HEK293 (cell line): ENCODE measurements around the gene DAAM2.

ENCODE experiments used
- CTCF ChIA-PET: fragments of 350-600 bp; formaldehyde crosslinking; extraction: SDS; loops from one replicate; lab custom pipeline; 2021; ENCODE audit warnings: antibody characterized with exemption; lab: Yijun Ruan, JAX
- POLR2A ChIA-PET: fragments of 300-600 bp; formaldehyde crosslinking; extraction: SDS; loops from one replicate; lab custom pipeline; 2020; ENCODE audit warnings: antibody characterized with exemption, inconsistent platforms; lab: Yijun Ruan, JAX
- H3K27ac ChIP-seq: fragments of 200-500 bp; sonication (Bioruptor generic); 2 replicates; pipeline ENCODE4 v1.5.1; 2014; ENCODE audit warnings: low read depth, low read length, control low read depth, inconsistent platforms; ENCODE audit errors: extremely low read depth
- H3K36me3 ChIP-seq, 2 experiments: fragments of 200-500 bp in 1 of 2; sonication (Bioruptor generic) in 1 of 2; 1 replicate in 1 of 2; 2 replicates in 1 of 2; pipeline ENCODE4 v1.5.1; 2014 to 2017; ENCODE audit warnings: inconsistent platforms in 2 of 2, low read length in 2 of 2; ENCODE audit not compliant: control insufficient read depth in 2 of 2, insufficient read depth in 1 of 2
- H3K4me1 ChIP-seq: fragments of 200-500 bp; sonication (Bioruptor generic); 2 replicates; pipeline ENCODE4 v1.5.1; 2014; ENCODE audit warnings: mild to moderate bottlenecking, low read length, inconsistent platforms; ENCODE audit not compliant: control insufficient read depth, insufficient read depth
- H3K4me3 ChIP-seq: 2 replicates; pipeline ENCODE4 v1.5.1; 2011; ENCODE audit warnings: low read depth, mild to moderate bottlenecking, control low read depth, low read length, moderate library complexity
- H3K9me3 ChIP-seq: fragments of 200-500 bp; sonication (Bioruptor generic); 2 replicates; pipeline ENCODE4 v1.5.1; 2014; ENCODE audit warnings: low read depth, low read length, inconsistent platforms; ENCODE audit not compliant: control insufficient read depth, insufficient read depth
- ATF2 ChIP-seq: fragments of 450-650 bp; formaldehyde crosslinking; IDR thresholded peaks from 2 replicates; pipeline ENCODE4 v1.5.1; 2016; ENCODE audit warnings: missing biosample characterization, missing genetic modification characterization, low read depth
- BCL11A ChIP-seq: fragments of 450-650 bp; formaldehyde crosslinking; IDR thresholded peaks from 2 replicates; pipeline ENCODE4 v1.5.1; 2016; ENCODE audit warnings: low read depth, missing biosample characterization, missing genetic modification characterization
- GLI2 ChIP-seq: fragments of 450-650 bp; formaldehyde crosslinking; IDR thresholded peaks from 2 replicates; pipeline ENCODE4; 2017; ENCODE audit warnings: missing biosample characterization, missing genetic modification characterization, low read depth, borderline replicate concordance
- KLF10 ChIP-seq: fragments of 450-650 bp; IDR thresholded peaks from 2 replicates; pipeline ENCODE4 v1.5.1; 2018; ENCODE audit warnings: missing biosample characterization, mild to moderate bottlenecking, missing genetic modification characterization
- KLF9 ChIP-seq: fragments of 450-650 bp; formaldehyde crosslinking; IDR thresholded peaks from 2 replicates; pipeline ENCODE4 v1.5.1; 2016; ENCODE audit warnings: missing biosample characterization, missing genetic modification characterization, low read depth
- PATZ1 ChIP-seq: fragments of 450-650 bp; formaldehyde crosslinking; IDR thresholded peaks from 2 replicates; pipeline ENCODE4 v1.5.1; 2016; ENCODE audit warnings: missing biosample characterization, missing genetic modification characterization
- PRDM4 ChIP-seq: fragments of 450-650 bp; formaldehyde crosslinking; IDR thresholded peaks from 2 replicates; pipeline ENCODE4 v1.5.1; 2017; ENCODE audit warnings: missing biosample characterization, missing genetic modification characterization
- SCRT1 ChIP-seq: fragments of 450-650 bp; formaldehyde crosslinking; IDR thresholded peaks from 2 replicates; pipeline ENCODE4 v1.5.1; 2016; ENCODE audit warnings: missing biosample characterization, missing genetic modification characterization, borderline replicate concordance
- SETDB1 ChIP-seq: IDR thresholded peaks from one replicate; pipeline ENCODE4 v1.6.1; 2017; ENCODE audit warnings: mild to moderate bottlenecking, low read length, moderate library complexity, mixed read lengths; ENCODE audit not compliant: insufficient read length
- YY1 ChIP-seq: fragments of 450-650 bp; formaldehyde crosslinking; IDR thresholded peaks from 2 replicates; pipeline ENCODE4 v1.5.1; 2018; ENCODE audit warnings: missing biosample characterization, missing genetic modification characterization
- ZBTB21 ChIP-seq: fragments of 450-650 bp; formaldehyde crosslinking; IDR thresholded peaks from 2 replicates; pipeline ENCODE4 v1.5.1; 2017; ENCODE audit warnings: missing biosample characterization, missing genetic modification characterization
- ZNF221 ChIP-seq: fragments of 450-650 bp; formaldehyde crosslinking; IDR thresholded peaks from 2 replicates; pipeline ENCODE4 v1.5.1; 2017; ENCODE audit warnings: missing biosample characterization, missing genetic modification characterization, borderline replicate concordance
- ZNF398 ChIP-seq: fragments of 450-650 bp; formaldehyde crosslinking; IDR thresholded peaks from 2 replicates; pipeline ENCODE4 v1.5.1; 2017; ENCODE audit warnings: missing biosample characterization, missing genetic modification characterization
- ZNF558 ChIP-seq: fragments of 450-650 bp; formaldehyde crosslinking; IDR thresholded peaks from 2 replicates; pipeline ENCODE4 v1.5.1; 2016; ENCODE audit warnings: missing biosample characterization, missing genetic modification characterization
- ZNF629 ChIP-seq: fragments of 450-650 bp; formaldehyde crosslinking; IDR thresholded peaks from 2 replicates; pipeline ENCODE4 v1.5.1; 2017; ENCODE audit warnings: missing biosample characterization, missing genetic modification characterization
- ZNF707 ChIP-seq: fragments of 450-650 bp; formaldehyde crosslinking; IDR thresholded peaks from 2 replicates; pipeline ENCODE4 v1.5.1; 2016; ENCODE audit warnings: missing biosample characterization, missing genetic modification characterization
- ZNF747 ChIP-seq: fragments of 450-650 bp; formaldehyde crosslinking; IDR thresholded peaks from 2 replicates; pipeline ENCODE4 v1.5.1; 2016; ENCODE audit warnings: missing biosample characterization, missing genetic modification characterization
- ZNF776 ChIP-seq: fragments of 450-650 bp; formaldehyde crosslinking; IDR thresholded peaks from 2 replicates; pipeline ENCODE4 v1.5.0; 2017; ENCODE audit warnings: missing biosample characterization, missing genetic modification characterization, borderline replicate concordance
- ZNF792 ChIP-seq: fragments of 450-650 bp; formaldehyde crosslinking; IDR thresholded peaks from 2 replicates; pipeline ENCODE4 v1.5.1; 2016; ENCODE audit warnings: missing biosample characterization, missing genetic modification characterization
- ZNF837 ChIP-seq: fragments of 450-650 bp; formaldehyde crosslinking; IDR thresholded peaks from 2 replicates; pipeline ENCODE4 v1.5.1; 2016; ENCODE audit warnings: missing biosample characterization, missing genetic modification characterization

DAAM2 gene

GRCh38 chr6:39923861-39924260 lies 131.7 kb downstream of the DAAM2 start:
- H3K4me1 ChIP-seq, result no peaks in the 10 kb centered on the region
- TF ChIP-seq ZNF837 (tag by site-specific recombination) (no peak), KLF10 (no peak), ZNF629 (no peak), KLF9 (no peak), ZNF398 (no peak), PRDM4 (tag by site-specific recombination) (no peak), PATZ1 (tag by site-specific recombination) (no peak), ZNF707 (tag by site-specific recombination) (no peak), ZNF792 (tag by site-specific recombination) (no peak), ZNF558 (tag by site-specific recombination) (no peak), YY1 (tag by site-specific recombination) (no peak), ZBTB21 (tag by site-specific recombination) (no peak), ZNF747 (tag by site-specific recombination) (no peak), ZNF221 (no peak), SCRT1 (tag by site-specific recombination) (no peak), GLI2 (tag by site-specific recombination) (no peak), ZNF776 (tag by site-specific recombination) (no peak), BCL11A (no peak), SETDB1 (no peak)
- H3K27ac ChIP-seq, result no peak overlapping the region
- ChIA-PET CTCF (interaction anchor here (2.0 kb wide), 1 partner anchor 59 kb away, joined by 5 read pairs; no protein-coding TSS in a partner anchor), POLR2A (no interaction called here)
- peaks cover 10 to 51% of the 10 kb centered on the region in 2 experiments; a peak in 2 of 3 replicates for H3K36me3 ChIP-seq
- H3K4me3 ChIP-seq, result no peak overlapping the region
- H3K9me3 ChIP-seq, result no peaks in the 10 kb centered on the region

GRCh38 chr6:39924283-39924682 lies 132.1 kb downstream of the DAAM2 start:
- no peaks in the 10 kb centered on the region for H3K9me3 ChIP-seq
- no peak for TF ChIP-seq ZNF398
- TF ChIP-seq ATF2 (tag by site-specific recombination), result no peak
- TF ChIP-seq, all 188 proteins: peak for 0
- CTCF ChIA-PET, result no interaction called here
- POLR2A ChIA-PET, result no interaction called here
- Histone ChIP-seq H3K27ac (no peak overlapping the region), H3K4me3 (no peak overlapping the region), H3K36me3 (peaks cover 10 to 51% of the 10 kb centered on the region in 2 experiments; a peak in 2 of 3 replicates), H3K4me1 (no peaks in the 10 kb centered on the region)
